GM13976 (cell line): ENCODE measurements around the gene RTBDN.

Source experiments
- DNase-seq: peaks from one replicate; pipeline ENCODE4 v3.0.0; 2012; ENCODE audit warnings: low spot score
- CTCF ChIP-seq: IDR thresholded peaks from 2 replicates; pipeline ENCODE4 v1.5.1; 2012; ENCODE audit warnings: borderline replicate concordance, mild to moderate bottlenecking; ENCODE audit not compliant: insufficient read depth; ENCODE audit errors: extremely low read depth, missing control alignments, control extremely low read depth
- in situ Hi-C: fragments of 300-500 bp; cut with MboI; formaldehyde crosslinking; loops from one replicate; pipeline ENCODE4 v1.12.0; 2022; ENCODE audit warnings: low sequenced_read_pairs, mixed read lengths, inconsistent platforms; ENCODE audit not compliant: unreplicated experiment

RTBDN gene

GRCh38 chr19:12788682-12789097 lies 45.7 kb downstream of the RTBDN start:
- DNase-seq: peak; percentile 82
- in situ Hi-C loops: no loop called here
- TF ChIP-seq CTCF: no peak

GRCh38 chr19:12788042-12788681 lies 46.2 kb downstream of the RTBDN start:
- DNase-seq: no peak
- in situ Hi-C loops: no loop called here
- TF ChIP-seq CTCF: no peak

- DNase-seq: no peak
- in situ Hi-C loops: no loop called here
- no peak for TF ChIP-seq CTCF
Measured at GRCh38 chr19:12787458-12787857, 46.9 kb downstream of the RTBDN start.

DNA sequence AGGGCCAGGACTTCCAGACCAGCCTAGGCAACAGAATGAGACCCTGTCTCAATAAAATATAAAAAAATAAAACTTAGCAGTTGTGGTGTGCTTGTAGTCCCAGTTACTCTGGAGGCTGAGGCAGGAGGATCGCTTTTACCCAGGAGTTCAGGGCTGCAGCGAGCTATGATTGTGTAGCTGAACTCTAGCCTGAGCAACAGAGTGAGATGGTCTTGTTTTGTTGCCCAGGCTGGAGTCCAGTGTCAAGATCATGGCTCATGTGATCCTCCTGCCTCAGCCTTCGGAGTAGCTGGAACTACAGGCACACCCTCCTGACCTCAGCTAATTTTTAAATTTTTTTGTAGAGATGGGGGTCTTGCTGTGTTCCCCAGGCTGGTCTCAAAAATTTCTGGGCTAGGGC lies 47.4 kb downstream of the RTBDN start:
- TF ChIP-seq CTCF: no peak

DNA sequence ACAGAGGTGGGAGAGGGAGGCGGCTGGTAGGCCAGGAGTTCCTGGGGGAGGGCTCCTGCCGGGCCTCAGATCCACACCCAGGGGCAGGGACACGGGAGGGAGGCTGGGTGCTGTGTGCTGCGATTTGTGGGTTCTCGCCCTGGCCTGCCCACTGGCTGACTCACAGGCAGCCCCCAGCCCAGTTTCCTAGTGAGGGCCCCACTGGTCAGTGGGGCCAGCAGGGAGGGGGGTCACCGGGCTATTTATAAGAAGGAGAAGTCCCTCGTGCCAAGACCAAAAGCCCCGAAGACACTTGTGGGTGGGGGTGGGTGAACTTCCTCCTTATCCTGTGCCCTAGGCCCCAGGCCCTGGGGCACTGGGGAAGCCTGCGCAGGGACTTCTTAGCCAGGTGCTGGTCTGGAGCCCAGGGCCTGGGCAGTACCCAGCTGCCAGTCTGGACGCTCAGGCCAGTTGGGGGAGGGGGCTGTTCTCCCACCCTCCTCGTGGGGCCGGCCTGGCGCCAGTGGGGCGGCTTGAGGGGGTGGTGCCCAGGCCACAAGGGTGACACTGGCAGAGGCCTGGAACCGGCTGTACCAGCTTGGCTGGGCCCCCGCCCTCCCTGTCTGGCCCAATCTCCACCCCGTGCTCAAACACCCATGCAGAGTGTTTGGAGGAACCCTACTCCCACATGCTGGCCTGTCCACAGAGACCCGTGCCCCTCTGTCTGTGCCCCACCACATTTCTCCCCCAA lies 48.1 kb downstream of the RTBDN start:
- DNase-seq: no peak
- in situ Hi-C loops: no loop called here
- TF ChIP-seq CTCF: no peak

More for the DNA sequence above, 47.4 kb downstream of the RTBDN start:
- DNase-seq: no peak
- in situ Hi-C loops: no loop called here

GRCh38 chr19:12785431-12786031 lies 48.8 kb downstream of the RTBDN start:
- DNase-seq: no peak
- TF ChIP-seq CTCF: no peak
- in situ Hi-C loops: no loop called here
